Measurements from ENCODE around the gene ENDOV. TPM values are rescaled to one million over a fixed set of nuclear protein-coding genes. Genes with fewer than 3 reads are reported as not detected.

The ENDOV gene
- total and polyA plus RNA-seq, 4 donors = 5.7 to 11.9 (median 8.3) TPM

DNA sequence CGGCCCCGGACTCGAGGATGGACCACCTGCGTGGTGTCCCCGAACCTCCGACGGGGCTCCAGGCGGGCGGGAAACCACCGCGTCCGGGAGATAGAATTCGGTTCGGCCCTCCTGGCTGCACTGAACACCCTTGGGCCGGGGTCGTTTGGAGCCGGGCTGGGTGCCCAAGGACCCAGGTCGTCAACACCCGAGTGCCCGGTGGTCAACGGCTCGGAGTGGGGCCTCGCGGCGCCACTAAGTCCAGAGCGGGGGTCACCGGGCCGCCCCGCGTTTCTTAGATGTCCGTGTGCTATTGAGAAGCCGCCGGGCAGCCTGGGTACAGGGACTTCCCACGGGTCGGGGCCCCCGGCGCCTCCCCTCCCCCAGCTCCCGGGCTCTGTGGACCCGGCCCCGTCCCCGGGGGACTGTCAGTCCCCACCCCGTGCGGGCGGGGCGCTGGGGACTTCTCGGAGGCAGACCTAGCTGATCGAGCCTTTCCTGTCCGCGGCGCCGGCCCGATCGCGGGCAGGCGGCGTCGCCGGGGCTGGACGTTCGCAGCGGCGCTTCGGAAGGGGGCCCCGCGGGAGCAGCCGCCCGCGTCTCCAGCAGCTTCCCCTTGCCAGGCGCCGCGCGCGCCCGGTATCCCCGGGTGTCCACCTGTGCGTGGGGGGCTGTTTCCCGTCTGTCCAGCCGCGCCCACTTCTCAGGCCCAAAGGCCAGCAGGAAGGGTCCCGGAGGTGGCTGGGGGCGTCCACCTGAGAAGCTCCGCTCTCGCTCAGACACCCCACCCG is 62.1 kb downstream of the ENDOV start:
- WGBS = 2% methylated on average over 84 of the region's 84 CpGs
- H3K4me3 ChIP-seq (ENCODE audit: low read depth in 1 of 3, low read length in 3 of 3) = peak overlapping the region in 1 of 3 donors; percentile 40
- H3K4me1 ChIP-seq (ENCODE audit: control insufficient read depth in 4 of 4, insufficient read depth in 4 of 4, low read length in 3 of 4) = peaks cover 11 to 32% (median 24%) of the 10 kb centered on the region in 4 donors

DNA sequence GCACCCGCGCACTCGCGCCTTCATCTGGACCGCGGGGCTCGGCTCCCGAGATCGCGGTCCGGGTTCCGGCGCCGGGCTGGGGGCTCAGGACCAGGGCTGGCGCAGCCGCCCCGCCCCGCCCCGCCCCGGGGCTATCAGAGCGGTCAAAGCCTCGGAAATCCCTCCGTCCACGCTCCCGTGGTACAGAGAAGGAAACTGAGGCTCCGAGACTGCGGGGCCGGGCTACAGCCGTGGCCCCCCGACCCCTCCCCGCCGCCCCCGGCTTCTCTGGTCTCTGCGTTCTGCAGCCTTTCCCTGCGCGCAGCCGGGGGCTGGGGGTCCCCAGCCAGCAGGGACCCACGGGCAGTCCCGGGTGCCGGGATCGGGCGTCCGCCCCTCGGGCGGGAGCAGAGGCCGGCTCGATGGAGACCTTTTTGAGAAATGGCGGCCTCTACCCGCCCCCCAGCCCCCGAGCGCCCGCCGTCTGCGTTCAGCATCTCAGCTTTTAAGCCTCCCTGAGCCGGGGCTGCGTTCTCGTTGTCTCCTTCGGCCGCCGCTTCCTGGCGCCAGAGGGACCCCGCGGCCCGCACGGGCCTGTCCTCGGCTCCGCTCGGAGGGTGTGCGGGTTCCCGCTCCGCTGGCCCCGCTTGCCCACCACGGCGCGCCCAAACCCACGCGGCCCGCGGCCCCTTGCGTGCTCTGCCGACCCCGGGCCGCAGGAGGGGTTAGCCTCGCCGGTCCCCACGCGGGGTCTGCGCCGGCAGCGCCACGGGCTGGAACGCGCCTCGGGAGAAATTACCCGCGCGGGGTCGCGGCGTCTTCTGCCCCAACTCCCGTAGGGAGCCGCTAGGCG is 62.9 kb downstream of the ENDOV start:
- Histone ChIP-seq H3K9me3 (ENCODE audit: control insufficient read depth in 4 of 4, low read length in 3 of 4) (no peaks in the 10 kb centered on the region), H3K4me1 (ENCODE audit: control insufficient read depth in 4 of 4, insufficient read depth in 4 of 4, low read length in 3 of 4) (peaks cover 11 to 32% (median 24%) of the 10 kb centered on the region in 4 donors), H3K4me3 (ENCODE audit: low read depth in 1 of 3, low read length in 3 of 3) (peak overlapping the region in 1 of 3 donors; percentile 40), H3K9ac (ENCODE audit: low read depth in 1 of 2, low read length in 2 of 2) (no peak overlapping the region), H3K27ac (ENCODE audit: low read depth in 1 of 2, low read length in 2 of 2) (no peak overlapping the region), H3K36me3 (ENCODE audit: control insufficient read depth in 4 of 4, insufficient read depth in 3 of 4, low read depth in 1 of 4, low read length in 3 of 4) (no peaks in the 10 kb centered on the region), H3K27me3 (ENCODE audit: control insufficient read depth in 4 of 4, insufficient read depth in 4 of 4, low read length in 3 of 4) (peaks cover 0 to 20% (median 6%) of the 10 kb centered on the region in 4 donors)
- no peak for TF ChIP-seq FOXA1 (IDR thresholded peaks at IDR 0.05)
- no peak for TF ChIP-seq EGR1 (IDR thresholded peaks at IDR 0.05; ENCODE audit: low read depth in 2 of 2)
- no peak for TF ChIP-seq HNF4G (IDR thresholded peaks at IDR 0.05)
- peak; percentile 26 for TF ChIP-seq CTCF (IDR thresholded peaks at IDR 0.05; ENCODE audit: low read depth, low read length, missing input control)
- no peak for TF ChIP-seq MAX (IDR thresholded peaks at IDR 0.05)
- TF ChIP-seq RAD21 (IDR thresholded peaks at IDR 0.05) = no peak
- TF ChIP-seq, protein P1, sequence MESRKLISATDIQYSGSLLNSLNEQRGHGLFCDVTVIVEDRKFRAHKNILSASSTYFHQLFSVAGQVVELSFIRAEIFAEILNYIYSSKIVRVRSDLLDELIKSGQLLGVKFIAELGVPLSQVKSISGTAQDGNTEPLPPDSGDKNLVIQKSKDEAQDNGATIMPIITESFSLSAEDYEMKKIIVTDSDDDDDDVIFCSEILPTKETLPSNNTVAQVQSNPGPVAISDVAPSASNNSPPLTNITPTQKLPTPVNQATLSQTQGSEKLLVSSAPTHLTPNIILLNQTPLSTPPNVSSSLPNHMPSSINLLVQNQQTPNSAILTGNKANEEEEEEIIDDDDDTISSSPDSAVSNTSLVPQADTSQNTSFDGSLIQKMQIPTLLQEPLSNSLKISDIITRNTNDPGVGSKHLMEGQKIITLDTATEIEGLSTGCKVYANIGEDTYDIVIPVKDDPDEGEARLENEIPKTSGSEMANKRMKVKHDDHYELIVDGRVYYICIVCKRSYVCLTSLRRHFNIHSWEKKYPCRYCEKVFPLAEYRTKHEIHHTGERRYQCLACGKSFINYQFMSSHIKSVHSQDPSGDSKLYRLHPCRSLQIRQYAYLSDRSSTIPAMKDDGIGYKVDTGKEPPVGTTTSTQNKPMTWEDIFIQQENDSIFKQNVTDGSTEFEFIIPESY (IDR thresholded peaks at IDR 0.05) = no peak
- no peak for DNase-seq (ENCODE audit: low spot score)
- 5% methylated on average over 103 of the region's 103 CpGs for WGBS

More for the DNA sequence above, 62.1 kb downstream of the ENDOV start:
- Histone ChIP-seq H3K9ac (ENCODE audit: low read depth in 1 of 2, low read length in 2 of 2) (no peak overlapping the region), H3K36me3 (ENCODE audit: control insufficient read depth in 4 of 4, insufficient read depth in 3 of 4, low read depth in 1 of 4, low read length in 3 of 4) (no peaks in the 10 kb centered on the region), H3K27me3 (ENCODE audit: control insufficient read depth in 4 of 4, insufficient read depth in 4 of 4, low read length in 3 of 4) (peaks cover 0 to 20% (median 6%) of the 10 kb centered on the region in 4 donors), H3K9me3 (ENCODE audit: control insufficient read depth in 4 of 4, low read length in 3 of 4) (no peaks in the 10 kb centered on the region), H3K27ac (ENCODE audit: low read depth in 1 of 2, low read length in 2 of 2) (no peak overlapping the region)
- TF ChIP-seq RXRA (IDR thresholded peaks at IDR 0.05) = no peak
- TF ChIP-seq HNF4A (conservative IDR thresholded peaks at IDR 0.05) = no peak
- TF ChIP-seq, protein P1 (IDR thresholded peaks at IDR 0.05) = no peak
- no peak for TF ChIP-seq FOXA1 (IDR thresholded peaks at IDR 0.05)
- no peak for TF ChIP-seq FOXA2 (IDR thresholded peaks at IDR 0.05)
- TF ChIP-seq EGR1 (IDR thresholded peaks at IDR 0.05; ENCODE audit: low read depth in 2 of 2) = no peak
- TF ChIP-seq YY1 (IDR thresholded peaks at IDR 0.05) = no peak
- DNase-seq (ENCODE audit: low spot score) = no peak

All from liver (tissue), 9 donors.